T-helper 2 cell treated with Interferon-gamma antibody and Interleukin-4, amounts not matched to agents 100 ng/mL and 5 ng/mL, for 36 hours (primary cell): ENCODE measurements around the gene TTLL11. TPM values are rescaled to one million over a fixed set of nuclear protein-coding genes. Genes with fewer than 3 reads are reported as not detected.

Source experiments
- intact Hi-C: fragments of 100-400 bp; cut with micrococcal nuclease; formaldehyde crosslinking; loops from one replicate; pipeline ENCODE4 v1.15.1; 2023
- total RNA-seq: library from RNA; stranded (reverse); gene quantifications from 2 replicates; pipeline ENCODE4 v1.2.3, GENCODE V29; 2022

TTLL11 gene
- total RNA-seq, 1 donor from 2014 or later: 2.7 TPM

GRCh38 chr9:121840838-121841760 is 252.0 kb downstream of the TTLL11 start:
- intact Hi-C loops: no loop called here

GRCh38 chr9:121839726-121840500 is 253.2 kb downstream of the TTLL11 start:
- intact Hi-C loops: no loop called here

GRCh38 chr9:121838746-121839669 is 254.1 kb downstream of the TTLL11 start:
- intact Hi-C loops: no loop called here

- intact Hi-C loops: no loop called here
Measured at GRCh38 chr9:121837113-121837961, 255.8 kb downstream of the TTLL11 start.

DNA sequence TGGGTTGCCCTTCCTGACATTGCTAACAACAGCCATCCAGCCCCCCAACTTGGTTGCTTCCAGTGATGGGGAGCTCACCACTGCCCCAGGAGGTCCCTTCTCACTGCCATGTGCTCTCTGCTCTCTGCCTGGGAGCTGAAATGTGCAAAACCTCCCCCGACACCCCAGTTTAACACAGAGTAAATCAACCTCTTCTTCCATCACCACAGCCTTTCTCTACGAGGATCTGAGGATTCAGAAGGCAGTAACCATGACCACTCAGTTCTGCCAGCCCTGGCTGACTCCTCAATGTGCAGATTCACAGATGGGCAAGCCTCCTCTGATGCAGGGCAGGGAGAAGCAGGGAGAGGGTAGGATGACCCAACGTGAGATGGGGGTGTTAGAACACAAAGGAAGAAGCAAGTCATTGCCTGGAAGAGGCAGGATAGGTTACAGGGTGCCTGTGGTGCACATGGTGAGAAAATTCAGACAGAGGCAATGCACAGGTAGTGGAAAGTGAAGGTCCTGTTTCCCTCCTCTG is 256.7 kb downstream of the TTLL11 start:
- intact Hi-C loops: no loop called here

DNA sequence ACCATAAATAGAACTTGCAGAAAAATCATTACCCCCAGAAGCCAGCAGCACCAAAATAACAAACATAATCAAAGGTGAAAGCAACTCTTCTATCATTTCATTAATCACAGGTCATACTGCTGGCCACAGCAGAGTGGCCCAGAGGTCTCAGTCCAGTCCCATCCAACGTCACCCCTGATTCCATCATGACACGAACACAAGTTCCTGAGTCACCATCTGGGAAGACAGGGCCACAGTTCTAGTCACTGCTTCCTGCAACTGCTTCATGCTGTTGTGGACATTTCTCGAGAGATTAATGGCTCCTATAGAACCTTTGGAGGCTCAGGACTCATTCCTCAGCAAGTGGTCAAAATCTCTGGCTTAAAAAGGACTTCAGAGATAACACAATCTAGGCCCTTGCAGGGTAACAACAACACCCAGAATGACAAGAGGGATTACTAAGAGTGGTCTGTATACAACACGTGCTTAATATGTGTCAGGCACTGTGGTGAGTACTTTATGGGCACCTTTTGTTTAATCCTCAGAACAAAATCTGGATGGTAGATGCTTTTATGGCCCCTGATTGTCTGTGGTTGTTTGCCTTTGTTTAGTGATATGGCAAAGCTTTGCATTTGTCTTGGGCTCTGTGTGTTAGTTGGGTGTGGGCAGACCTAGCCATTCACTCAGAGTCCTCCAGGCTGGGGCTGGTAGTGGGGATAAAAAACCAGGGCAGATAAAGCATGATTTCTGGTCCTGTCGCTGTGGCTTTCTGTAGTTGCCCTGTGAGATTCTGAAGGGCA is 257.3 kb downstream of the TTLL11 start:
- intact Hi-C loops: no loop called here

DNA sequence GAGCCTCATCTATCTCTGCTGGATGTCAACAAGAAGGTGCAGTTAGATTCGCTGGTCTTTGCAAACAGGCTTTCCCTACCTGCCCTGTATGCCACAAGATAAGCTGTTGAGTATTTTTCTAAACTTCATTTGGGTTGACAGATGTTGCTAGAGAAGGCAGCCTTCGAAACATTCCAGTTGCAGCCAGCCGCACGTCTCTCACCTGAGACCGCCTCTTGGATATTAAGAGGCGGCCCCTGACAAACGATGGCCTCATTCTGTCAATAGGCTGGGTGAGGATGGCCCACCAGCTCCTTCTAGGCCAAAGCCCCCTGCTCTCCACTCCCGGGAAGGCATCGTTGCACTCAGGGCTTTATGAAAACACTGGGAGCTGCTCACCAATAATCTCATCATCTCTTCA is 260.0 kb downstream of the TTLL11 start:
- intact Hi-C loops: no loop called here

GRCh38 chr9:121831869-121832268 is 261.2 kb downstream of the TTLL11 start:
- intact Hi-C loops: no loop called here

DNA sequence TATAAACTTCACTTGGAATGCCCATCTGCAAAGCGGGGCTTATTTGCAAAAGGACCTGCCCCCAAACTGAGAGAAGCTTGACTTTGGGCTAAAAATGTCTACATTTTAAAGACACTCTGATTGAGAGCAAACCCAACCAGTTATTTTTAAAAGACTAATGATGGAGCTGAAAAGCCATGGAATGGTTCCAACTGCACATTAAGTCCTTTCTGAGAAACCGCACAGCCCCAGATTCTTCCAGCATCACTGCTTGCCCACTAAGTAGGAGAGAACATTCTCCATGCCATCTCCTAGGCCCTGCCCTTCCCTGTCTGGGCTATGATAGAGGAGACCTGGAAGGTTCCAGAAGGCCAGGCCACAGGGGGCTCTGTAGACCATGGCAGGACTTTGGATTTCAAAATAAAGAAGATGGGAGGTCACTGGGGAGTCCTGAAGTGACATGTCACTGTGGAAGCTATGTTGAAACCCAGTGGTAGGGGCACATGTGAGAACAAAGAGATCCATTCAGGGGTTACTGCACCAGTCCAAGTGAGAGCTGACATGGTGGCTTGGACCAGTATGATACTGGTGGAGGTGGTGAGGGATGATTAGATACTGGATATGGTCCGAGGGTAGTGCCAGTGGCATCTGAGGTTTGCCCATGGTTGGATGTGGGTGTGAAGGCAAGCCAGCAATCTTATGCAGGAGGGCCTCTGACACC is 262.5 kb downstream of the TTLL11 start:
- intact Hi-C loops: no loop called here

GRCh38 chr9:121827251-121827967 is 265.7 kb downstream of the TTLL11 start:
- intact Hi-C loops: no loop called here

DNA sequence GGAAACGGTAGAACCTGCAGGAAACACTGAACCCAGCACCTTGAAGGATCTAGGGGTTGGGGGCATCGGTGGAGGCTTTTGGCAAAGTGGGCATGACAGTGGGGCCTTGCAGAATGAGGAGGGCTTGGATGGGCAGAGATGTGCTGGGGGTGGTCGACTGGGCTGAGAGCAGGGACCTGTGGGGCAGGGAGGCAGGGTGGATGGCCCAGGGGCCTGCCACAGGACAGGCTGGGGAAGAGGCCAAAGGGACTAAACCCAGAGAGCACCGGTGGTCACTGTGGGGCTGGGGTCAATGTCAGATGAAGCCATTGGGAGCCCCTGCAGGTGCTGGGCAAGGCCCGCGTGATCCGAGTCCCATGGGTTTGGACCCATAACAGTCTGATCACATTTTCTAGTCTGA is 266.4 kb downstream of the TTLL11 start:
- intact Hi-C loops: no loop called here

GRCh38 chr9:121825031-121825691 is 267.9 kb downstream of the TTLL11 start:
- intact Hi-C loops: no loop called here

DNA sequence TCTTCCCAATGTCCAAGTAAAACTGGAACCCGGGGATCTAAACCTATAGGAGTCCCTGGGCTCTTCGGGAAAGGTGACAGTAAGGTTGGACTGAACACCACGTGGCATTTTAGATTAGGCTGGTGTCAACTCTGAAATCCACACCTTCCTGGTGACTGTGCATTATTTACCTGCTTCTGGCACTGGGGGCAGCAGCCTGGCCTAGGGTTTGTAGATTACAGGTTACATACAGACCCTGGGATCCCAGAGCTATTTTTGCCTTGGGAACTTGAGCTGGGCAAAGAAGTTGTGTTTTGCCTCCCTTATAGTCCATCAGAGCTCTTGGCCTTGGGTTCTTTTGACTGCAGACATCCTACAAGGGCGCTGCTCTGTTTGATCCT is 268.5 kb downstream of the TTLL11 start:
- intact Hi-C loops: no loop called here

- intact Hi-C loops: no loop called here
Measured at GRCh38 chr9:121823451-121824169, 269.5 kb downstream of the TTLL11 start.

DNA sequence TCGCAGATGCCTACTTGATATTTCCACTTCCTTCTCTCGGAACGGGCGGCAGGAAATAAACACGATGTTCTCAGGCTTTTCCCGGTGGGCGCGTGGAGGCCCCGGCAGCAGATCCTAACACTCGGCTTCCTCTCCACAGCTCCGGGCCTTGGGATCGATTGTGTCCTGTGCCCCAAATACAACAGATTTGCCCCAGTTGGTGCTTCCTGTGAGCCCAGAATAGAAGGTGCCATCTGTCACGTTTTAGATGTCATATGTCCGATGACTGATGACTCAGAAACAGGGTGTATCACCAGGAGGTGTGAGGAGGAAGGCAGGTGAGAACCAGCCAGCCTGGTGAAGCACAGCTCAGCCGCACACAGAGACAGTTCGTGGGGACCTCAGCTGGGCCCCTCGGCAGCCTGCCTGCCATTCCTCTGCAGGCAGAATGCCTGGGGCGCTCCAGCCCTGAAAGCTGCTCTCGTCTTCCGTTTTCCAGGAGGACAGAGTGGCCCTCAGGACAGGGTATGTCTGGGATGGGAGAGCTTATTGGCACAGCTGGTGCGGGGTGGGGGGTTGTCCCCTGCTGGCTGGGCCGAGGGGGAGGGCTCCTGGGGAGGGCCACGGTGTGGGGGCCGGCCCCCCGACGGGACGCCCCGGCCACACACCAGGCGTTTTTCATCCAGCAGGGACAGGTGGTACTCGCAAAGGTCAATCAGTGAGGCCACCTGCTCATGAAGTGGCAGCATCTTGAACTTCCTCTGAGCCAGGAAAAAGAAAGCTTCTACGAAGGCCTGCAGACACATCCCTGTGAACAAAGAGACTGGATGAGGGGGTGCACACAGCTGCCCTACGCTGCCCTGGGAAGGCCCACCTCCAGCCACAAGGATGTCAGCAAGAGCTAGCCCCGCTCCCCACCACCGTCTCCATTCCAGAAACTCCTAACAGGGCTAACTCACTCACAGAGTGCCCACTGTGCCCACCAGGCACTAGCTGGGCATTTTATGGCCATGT is 270.7 kb downstream of the TTLL11 start:
- intact Hi-C loops: no loop called here

- intact Hi-C loops: no loop called here
Measured at GRCh38 chr9:121821326-121821725, 271.8 kb downstream of the TTLL11 start.
